Sciatic nerve (tissue), 2 donors: ENCODE measurements around the gene XRRA1. TPM values are rescaled to one million over a fixed set of nuclear protein-coding genes. Genes with fewer than 3 reads are reported as not detected.

Experiments used
- ATAC-seq: fragments of 200-7000 bp; cut with Tn5 transposase; one replicate; pipeline ENCODE4 v1.9.1; 2020; ENCODE audit warnings: mild to moderate bottlenecking, moderate library complexity
- DNase-seq: peaks from one replicate; pipeline ENCODE4 v3.0.0-alpha.2; 2020; ENCODE audit warnings: low spot score
- intact Hi-C: fragments of 100-400 bp; cut with DNase I; formaldehyde crosslinking; loops from one replicate; pipeline ENCODE4 v1.14.2; 2022
- total RNA-seq: library from RNA; stranded (reverse); fragmentation: NEBNext Ultra II Directional; extraction: Animal tissue kit (Norgen Biotek cat#: 25700); gene quantifications from one replicate; pipeline ENCODE4 v1.2.1, GENCODE V29; 2021
- donor health status: DM: no; HTN: no; CAD: no.
- donor health status: DM: no; HTN: no; CAD: no.

The XRRA1 gene
- total RNA-seq, 1 donor from 2014 or later = 18.5 TPM

GRCh38 chr11:74954199-74954598 is 5.3 kb upstream of the XRRA1 start:
- DNase-seq (no peak), ATAC-seq (no peak)
- intact Hi-C loops = no loop called here

GRCh38 chr11:74953451-74953850 is 4.6 kb upstream of the XRRA1 start:
- ATAC-seq (no peak), DNase-seq (no peak)
- intact Hi-C loops = no loop called here

- intact Hi-C loops = no loop called here
- no peak for DNase-seq
Observed at GRCh38 chr11:74952752-74953151, 3.9 kb upstream of the XRRA1 start.

GRCh38 chr11:74951226-74951625 is 2.3 kb upstream of the XRRA1 start:
- ATAC-seq = no peak
- no peak for DNase-seq
- intact Hi-C loops = no loop called here

More at GRCh38 chr11:74952752-74953151, 3.9 kb upstream of the XRRA1 start:
- ATAC-seq = no peak

- DNase-seq (no peak), ATAC-seq (no peak)
- intact Hi-C loops = no loop called here
Observed at GRCh38 chr11:74950374-74950969, 1.6 kb upstream of the XRRA1 start.

- no peak for DNase-seq
- no peak for ATAC-seq
- intact Hi-C loops = no loop called here
Observed at GRCh38 chr11:74949753-74950137, 854 bp upstream of the XRRA1 start.

GRCh38 chr11:74948546-74948897 is 369 bp downstream of the XRRA1 start:
- ATAC-seq = peak; percentile 37
- intact Hi-C loops = no loop called here
- DNase-seq = no peak

GRCh38 chr11:74942073-74942759 is 6.7 kb downstream of the XRRA1 start:
- intact Hi-C loops = no loop called here
- ATAC-seq (no peak), DNase-seq (no peak)

GRCh38 chr11:74941492-74941891 is 7.4 kb downstream of the XRRA1 start:
- intact Hi-C loops = no loop called here
- DNase-seq = no peak
- no peak for ATAC-seq

- intact Hi-C loops = loop anchor here (10.0 kb wide), 1 partner anchor 307 kb away; the partner anchor contains the start of gene TPBGL
- ATAC-seq (no peak), DNase-seq (no peak)
Observed at GRCh38 chr11:74937696-74938475, 11.0 kb downstream of the XRRA1 start.

- ATAC-seq = no peak
- intact Hi-C loops = loop anchor here (10.0 kb wide), 1 partner anchor 308 kb away; the partner anchor contains the start of gene TPBGL
- no peak for DNase-seq
Observed at GRCh38 chr11:74936976-74937375, 11.9 kb downstream of the XRRA1 start.

GRCh38 chr11:74936087-74936486 is 12.8 kb downstream of the XRRA1 start:
- intact Hi-C loops = loop anchor here (10.0 kb wide), 1 partner anchor 309 kb away; the partner anchor contains the start of gene TPBGL
- no peak for ATAC-seq

GRCh38 chr11:74935285-74935684 is 13.6 kb downstream of the XRRA1 start:
- intact Hi-C loops = loop anchor here (10.0 kb wide), 1 partner anchor 310 kb away; the partner anchor contains the start of gene TPBGL

More at GRCh38 chr11:74936087-74936486, 12.8 kb downstream of the XRRA1 start:
- DNase-seq = no peak

GRCh38 chr11:74933765-74934164 is 15.1 kb downstream of the XRRA1 start:
- intact Hi-C loops = loop anchor here (10.0 kb wide), 1 partner anchor 311 kb away; the partner anchor contains the start of gene TPBGL
- no peak for ATAC-seq
- DNase-seq = no peak

More at GRCh38 chr11:74935285-74935684, 13.6 kb downstream of the XRRA1 start:
- DNase-seq (no peak), ATAC-seq (no peak)

- DNase-seq = no peak
- ATAC-seq = no peak
- intact Hi-C loops = loop anchor here (10.0 kb wide), 1 partner anchor 312 kb away; the partner anchor contains the start of gene TPBGL
Observed at GRCh38 chr11:74932797-74933196, 16.1 kb downstream of the XRRA1 start.

GRCh38 chr11:74932169-74932568 is 16.7 kb downstream of the XRRA1 start:
- intact Hi-C loops = loop anchor here (10.0 kb wide), 1 partner anchor 313 kb away; the partner anchor contains the start of gene TPBGL
- ATAC-seq (no peak), DNase-seq (no peak)

- ATAC-seq (peak; percentile 77), DNase-seq (peak; percentile 76)
- intact Hi-C loops = loop anchor here (10.0 kb wide), 1 partner anchor 315 kb away; the partner anchor contains the start of gene TPBGL
Observed at GRCh38 chr11:74929431-74930363, 19.2 kb downstream of the XRRA1 start.

- intact Hi-C loops = no loop called here
- ATAC-seq (no peak), DNase-seq (no peak)
Observed at GRCh38 chr11:74927496-74927895, 21.4 kb downstream of the XRRA1 start.
